CD4-positive, alpha-beta T cell treated with Interleukin-1 beta for 1 hour (primary cell): ENCODE results near the gene SEMA6A.

Experiments used
- DNase-seq, 2 donors: peaks; one replicate each; pipeline ENCODE4 v3.0.0-alpha.2; 2020 to 2022

Gene SEMA6A

DNA sequence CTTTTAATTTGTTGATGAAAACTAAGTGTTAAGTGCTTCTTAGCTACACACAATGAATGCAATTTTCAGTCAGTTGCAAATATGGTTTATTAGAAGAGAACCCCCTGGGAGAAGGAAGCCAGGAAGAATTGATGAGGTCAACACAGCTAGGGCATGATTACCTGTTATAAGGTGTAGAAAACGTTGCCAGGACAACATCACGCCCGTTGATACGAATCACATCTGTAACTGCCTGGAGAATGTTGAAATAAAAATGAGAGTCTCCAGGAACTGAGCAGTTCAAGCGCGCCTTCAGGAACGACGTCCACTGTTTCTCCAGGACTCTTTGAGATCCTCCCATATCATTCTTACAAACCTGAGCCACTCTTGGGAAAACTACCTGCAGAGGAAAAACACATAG lies 88.0 kb downstream of the SEMA6A start:
- no peak for DNase-seq

- no peak for DNase-seq
Observed at GRCh38 chr5:116484645-116485044, 90.0 kb downstream of the SEMA6A start.

GRCh38 chr5:116482394-116482793 lies 92.2 kb downstream of the SEMA6A start:
- no peak for DNase-seq

GRCh38 chr5:116480894-116481510 lies 93.6 kb downstream of the SEMA6A start:
- no peak for DNase-seq

- DNase-seq: no peak
Observed at GRCh38 chr5:116479776-116480675, 94.6 kb downstream of the SEMA6A start.

DNA sequence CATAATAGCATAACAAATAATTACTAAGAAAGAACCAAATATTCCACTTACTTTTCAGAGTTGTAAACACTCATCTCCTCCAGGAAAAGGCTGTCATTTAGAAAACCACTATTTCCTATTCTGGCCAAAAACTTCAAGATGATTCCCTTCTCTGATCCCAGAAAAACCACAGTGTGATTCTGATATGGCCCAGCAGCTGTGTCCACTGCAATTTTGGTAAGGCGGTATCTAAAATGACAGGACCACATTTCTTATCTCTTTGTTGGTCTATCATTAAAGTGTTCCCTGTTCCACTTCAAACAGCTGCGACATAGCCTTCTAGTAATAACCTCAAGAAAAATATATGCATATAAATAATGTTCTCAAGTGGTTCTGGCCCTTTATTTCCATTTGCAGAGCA lies 96.1 kb downstream of the SEMA6A start:
- DNase-seq: no peak

- no peak for DNase-seq
Observed at GRCh38 chr5:116476897-116477537, 97.6 kb downstream of the SEMA6A start.

DNA sequence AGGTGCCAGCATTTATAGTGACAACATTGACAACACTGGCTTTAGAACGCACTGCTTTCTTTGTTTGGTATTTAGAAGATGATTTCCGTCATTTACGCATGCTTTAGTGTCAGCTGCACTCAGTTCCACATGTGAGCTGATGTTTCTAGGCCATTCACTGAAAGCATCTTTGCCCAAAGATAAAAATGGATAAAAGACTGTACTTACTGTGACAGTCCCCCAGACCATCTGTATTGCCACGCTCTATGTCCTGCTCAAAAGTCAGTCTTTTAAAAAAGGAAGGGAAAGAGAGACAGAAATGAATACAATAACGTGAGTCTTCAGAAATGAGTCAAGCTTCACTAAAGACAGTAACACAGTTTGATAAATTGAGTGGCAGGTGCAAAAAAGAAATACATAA lies 99.3 kb downstream of the SEMA6A start:
- DNase-seq: no peak

DNA sequence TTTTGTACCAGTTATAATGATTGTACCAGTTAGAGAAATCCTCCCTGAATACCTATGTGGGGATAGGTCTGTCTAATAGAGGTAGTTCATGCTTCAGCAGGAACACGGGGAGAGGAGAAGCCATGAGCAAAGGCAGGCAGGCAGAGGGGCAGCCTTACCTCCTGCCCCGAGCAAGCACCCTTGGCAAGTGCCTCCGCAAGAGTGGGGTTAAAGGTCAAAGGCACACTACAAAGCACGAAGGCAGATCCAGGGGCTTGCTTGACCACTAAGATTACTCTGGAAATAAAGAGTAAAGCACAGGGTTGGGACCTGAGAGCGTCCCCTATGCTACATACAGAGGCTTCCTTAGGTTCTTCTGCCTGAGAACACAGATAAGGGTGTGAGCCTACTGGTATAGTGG lies 100.9 kb downstream of the SEMA6A start:
- DNase-seq: no peak

- DNase-seq: no peak
Observed at GRCh38 chr5:116472274-116472673, 102.3 kb downstream of the SEMA6A start.

DNA sequence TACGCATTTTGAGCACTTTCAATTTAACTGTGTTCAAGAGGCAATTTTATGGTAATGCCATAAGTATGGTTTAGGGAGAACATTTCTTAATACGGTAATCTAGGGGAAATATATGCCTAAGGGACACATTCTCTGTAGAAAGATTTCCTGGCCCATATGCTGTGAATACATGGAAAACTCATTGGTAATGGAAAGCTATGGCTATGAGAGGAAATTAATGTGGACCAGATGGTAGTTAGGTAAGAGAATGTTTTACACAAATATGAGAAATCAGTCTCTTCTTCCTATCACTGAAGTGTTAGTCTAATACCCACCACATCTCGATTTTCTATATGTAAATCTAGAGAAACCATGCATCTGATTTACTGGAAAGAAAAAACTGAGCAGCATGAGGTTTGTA lies 105.0 kb downstream of the SEMA6A start:
- no peak for DNase-seq

DNA sequence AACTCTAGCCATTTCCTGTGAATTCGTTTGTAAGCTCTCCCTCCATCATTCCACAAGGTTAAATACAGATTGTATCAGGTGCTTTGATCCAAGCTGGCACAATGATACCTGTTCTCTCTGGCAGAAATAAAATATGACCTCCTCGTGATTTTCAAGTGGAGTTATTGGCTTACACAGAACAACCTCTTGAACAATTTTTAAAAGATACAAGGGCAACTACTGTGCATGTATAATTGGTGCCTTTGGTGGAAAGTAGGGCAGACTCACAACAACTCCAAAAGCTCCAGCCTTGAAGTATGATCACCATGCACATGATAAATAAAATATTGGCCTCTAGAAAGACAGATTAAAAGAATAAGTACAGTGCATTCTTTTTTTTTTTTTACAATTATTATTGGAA lies 106.0 kb downstream of the SEMA6A start:
- DNase-seq: no peak

DNA sequence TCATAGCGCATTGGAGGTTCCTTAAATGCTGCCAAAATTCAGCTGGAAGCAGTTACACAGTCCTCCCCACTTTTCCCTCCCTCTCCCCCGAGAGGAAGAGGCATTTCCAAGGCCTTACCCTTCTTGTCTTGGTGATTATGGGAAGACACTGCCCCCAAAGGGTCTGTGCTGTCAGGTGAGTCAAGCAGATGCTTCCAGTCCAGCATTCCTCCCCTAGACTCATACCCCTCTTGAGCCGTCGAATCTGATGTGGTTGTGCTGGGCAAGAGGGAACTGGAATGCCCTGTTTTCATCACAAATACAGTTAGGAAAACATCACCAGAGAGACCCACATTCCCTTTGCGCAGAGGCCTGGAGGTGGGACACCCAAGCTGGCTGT lies 107.2 kb downstream of the SEMA6A start:
- DNase-seq: no peak

- DNase-seq: no peak
Observed at GRCh38 chr5:116466727-116467464, 107.7 kb downstream of the SEMA6A start.

DNA sequence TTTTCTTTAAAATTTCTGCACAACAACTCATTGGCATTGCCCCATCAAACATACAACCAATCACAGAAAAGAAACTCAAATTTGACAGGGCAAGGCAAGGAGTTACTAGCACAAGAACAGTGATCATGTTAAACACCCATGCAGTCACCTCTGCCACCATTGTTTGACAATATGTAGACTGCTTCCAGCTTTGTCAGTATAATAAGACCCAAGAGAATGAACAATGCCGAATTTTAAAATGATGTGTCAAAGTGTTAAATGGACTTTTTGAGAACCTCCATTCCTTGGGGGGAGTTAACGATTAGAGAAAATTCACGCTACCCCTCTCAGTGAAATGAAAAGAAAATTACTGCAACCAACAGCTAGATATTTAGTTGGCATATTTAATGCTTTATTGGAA lies 109.2 kb downstream of the SEMA6A start:
- DNase-seq: no peak

DNA sequence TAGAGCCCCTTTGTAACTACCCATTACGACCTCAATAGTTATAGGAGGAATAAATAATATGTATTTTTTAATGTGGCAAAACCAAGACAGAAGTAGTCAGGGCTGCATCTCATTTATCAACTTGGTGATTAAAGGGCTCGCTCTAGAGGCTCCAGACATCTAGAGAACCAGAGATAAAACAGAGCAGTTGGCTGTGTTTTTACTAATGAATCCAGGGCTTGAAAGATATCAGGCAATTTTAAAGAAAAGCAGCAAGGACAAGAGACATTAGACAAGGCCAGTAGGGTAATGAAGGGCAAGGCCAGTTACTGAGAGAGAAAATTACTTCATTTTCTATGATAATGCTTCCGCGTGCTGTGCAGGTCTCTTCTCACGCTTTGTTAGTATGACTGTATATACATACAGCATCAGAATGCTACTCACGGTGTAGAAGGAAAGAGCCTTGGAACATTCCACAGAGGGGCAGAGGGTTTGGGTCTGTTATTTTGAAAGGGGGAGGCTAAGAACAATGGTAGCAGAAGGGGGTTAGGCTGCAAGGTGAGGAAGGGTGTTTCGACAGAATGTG lies 110.4 kb downstream of the SEMA6A start:
- no peak for DNase-seq

DNA sequence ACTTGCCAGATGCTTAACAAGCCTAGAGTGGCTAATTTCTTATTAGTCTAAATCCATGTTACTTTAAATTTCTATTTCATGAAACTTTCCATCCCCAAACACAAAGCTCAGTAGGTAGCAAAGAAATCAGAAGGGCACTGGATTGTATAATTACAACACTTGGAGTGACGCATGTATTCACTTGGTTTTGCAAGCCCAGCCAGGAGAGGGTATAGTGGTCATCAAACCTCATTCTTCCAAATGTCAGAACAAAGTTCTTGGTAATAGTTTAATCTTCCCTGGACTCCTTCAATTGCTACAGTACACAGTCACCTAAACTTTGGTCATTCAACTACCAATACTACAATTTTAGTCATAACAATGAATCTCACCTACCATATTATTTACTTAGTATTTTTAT lies 112.1 kb downstream of the SEMA6A start:
- DNase-seq: no peak

- DNase-seq: no peak
Observed at GRCh38 chr5:116459301-116459700, 115.3 kb downstream of the SEMA6A start.

GRCh38 chr5:116457062-116457461 lies 117.6 kb downstream of the SEMA6A start:
- DNase-seq: no peak

DNA sequence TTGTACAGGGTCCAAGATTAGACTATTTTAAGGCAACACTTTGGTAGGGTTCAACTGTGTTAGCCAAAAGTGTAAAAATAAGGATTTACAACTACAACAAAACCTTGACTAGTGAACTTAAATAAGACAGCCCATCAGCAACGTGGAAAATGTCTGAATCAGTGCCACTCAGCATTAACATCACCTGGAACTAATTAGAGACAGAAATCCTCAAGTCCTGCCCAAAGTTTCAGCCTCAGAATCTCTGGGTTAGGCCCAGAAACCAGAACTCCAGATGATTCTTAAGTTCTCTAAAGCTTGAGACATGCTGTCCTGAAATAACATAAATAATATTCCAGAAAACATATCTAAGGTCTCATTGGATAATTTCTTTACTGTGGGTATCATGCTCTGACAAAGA lies 118.6 kb downstream of the SEMA6A start:
- no peak for DNase-seq

DNA sequence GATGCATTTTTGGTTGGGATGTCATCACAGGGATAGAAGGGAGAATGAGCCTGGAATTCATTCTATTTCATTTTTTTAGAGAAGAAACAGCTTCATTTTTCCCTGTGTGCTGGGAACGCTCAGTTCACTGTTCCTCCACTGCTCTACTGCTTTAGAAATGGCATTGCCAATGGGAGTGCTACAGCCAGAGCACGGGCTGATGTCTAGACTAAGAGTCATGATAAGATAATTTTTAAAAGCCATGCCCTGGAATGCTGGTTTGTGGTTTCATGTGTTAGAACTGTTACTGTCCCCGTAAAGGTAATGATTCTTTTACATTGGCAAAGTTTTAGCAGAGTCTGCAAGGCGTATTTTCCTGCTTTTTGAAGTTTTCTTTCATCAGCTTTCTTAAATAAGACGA lies 119.6 kb downstream of the SEMA6A start:
- DNase-seq: no peak

- DNase-seq: peak in 1 of 2 donors; percentile 5
Observed at GRCh38 chr5:116454417-116454927, 120.2 kb downstream of the SEMA6A start.

DNA sequence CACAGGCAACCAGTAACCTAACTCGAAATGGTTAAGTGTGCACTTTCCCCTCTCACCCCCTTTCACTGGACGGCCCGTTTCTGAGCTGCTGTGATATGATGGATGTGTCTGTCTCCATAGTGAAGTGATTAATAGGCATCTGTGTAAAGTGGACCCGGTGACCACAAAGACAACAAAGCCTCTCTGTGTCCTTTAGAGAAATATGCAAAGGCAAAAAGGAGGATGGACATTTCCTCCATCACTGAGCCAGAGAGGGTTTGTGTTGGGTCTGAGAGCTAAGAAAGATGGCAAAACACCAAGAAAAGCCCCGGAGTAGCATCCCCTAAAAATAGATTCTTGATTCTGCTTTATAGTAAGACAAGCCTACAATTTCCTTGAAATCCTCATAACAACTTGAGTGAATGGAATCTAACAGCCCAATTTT lies 120.6 kb downstream of the SEMA6A start:
- DNase-seq: no peak
